Measurements from ENCODE around the gene DCAF8.
A peak's percentile ranks its signal among the peaks of the same experiment; 100 is the strongest.

DCAF8 gene

GRCh38 chr1:160284220-160284781 lies 22.0 kb upstream of the DCAF8 start:
- Histone ChIP-seq H3K9me3 (ENCODE audit: control insufficient read depth, insufficient read depth, low read length) (no peaks in the 10 kb centered on the region), H3K9ac (ENCODE audit: low read depth, low read length) (peak overlapping the region; percentile 83), H3K4me1 (ENCODE audit: insufficient read depth, low read length) (peaks cover 6% of the 10 kb centered on the region), H3K36me3 (ENCODE audit: insufficient read depth, low read length) (peaks cover 22% of the 10 kb centered on the region)

- Histone ChIP-seq H3K4me1 (ENCODE audit: insufficient read depth, low read length) (peaks cover 6% of the 10 kb centered on the region), H3K9me3 (ENCODE audit: control insufficient read depth, insufficient read depth, low read length) (no peaks in the 10 kb centered on the region), H3K36me3 (ENCODE audit: insufficient read depth, low read length) (peaks cover 21% of the 10 kb centered on the region), H3K9ac (ENCODE audit: low read depth, low read length) (no peak overlapping the region)
Observed at GRCh38 chr1:160282807-160283206, 20.5 kb upstream of the DCAF8 start.

GRCh38 chr1:160277987-160278386 lies 15.6 kb upstream of the DCAF8 start:
- H3K36me3 ChIP-seq (ENCODE audit: insufficient read depth, low read length): peaks cover 25% of the 10 kb centered on the region
- no peak overlapping the region for H3K9ac ChIP-seq (ENCODE audit: low read depth, low read length)
- no peaks in the 10 kb centered on the region for H3K9me3 ChIP-seq (ENCODE audit: control insufficient read depth, insufficient read depth, low read length)
- no peaks in the 10 kb centered on the region for H3K4me1 ChIP-seq (ENCODE audit: insufficient read depth, low read length)

DNA sequence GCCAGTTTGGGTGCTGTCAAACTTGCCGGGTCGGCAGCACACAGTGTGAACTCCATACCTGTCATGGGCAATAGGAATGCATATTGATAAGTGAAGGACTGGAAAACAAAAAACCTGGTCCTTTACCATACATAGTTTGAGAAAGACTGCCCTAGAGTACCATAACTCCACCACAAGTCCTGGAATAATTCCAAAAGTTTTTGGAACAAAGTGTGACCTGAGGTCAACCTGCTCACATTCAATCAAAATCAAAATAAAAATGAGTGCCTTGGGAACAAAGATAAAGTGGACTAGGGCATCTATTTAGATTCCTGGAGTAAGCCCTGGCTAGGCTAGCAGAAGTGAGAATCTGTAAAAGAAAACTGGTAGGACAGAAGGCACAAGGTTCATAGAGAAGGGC lies 15.0 kb upstream of the DCAF8 start:
- no peaks in the 10 kb centered on the region for H3K4me1 ChIP-seq (ENCODE audit: insufficient read depth, low read length)
- no peak overlapping the region for H3K9ac ChIP-seq (ENCODE audit: low read depth, low read length)
- H3K36me3 ChIP-seq (ENCODE audit: insufficient read depth, low read length): peaks cover 25% of the 10 kb centered on the region
- no peaks in the 10 kb centered on the region for H3K9me3 ChIP-seq (ENCODE audit: control insufficient read depth, insufficient read depth, low read length)

DNA sequence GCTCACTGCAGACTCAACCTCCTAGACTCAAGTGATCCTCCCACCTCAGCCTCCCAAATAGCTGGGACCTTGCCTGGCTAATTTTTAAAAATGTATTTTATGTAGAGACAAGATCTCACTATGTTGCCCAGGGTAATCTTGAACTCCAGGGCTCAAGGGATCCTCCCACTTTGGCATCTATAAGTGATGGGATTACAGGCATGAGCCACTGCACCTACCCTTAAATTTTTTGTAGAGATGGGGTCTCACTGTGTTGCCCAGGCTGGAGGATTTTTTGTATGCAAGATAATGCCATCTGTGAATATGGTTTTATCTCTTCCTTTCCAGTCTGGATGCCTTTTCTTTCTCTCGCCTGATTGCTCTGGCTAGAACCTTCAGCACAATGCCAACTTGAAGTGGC lies 8.7 kb upstream of the DCAF8 start:
- no peak overlapping the region for H3K9ac ChIP-seq (ENCODE audit: low read depth, low read length)
- no peaks in the 10 kb centered on the region for H3K36me3 ChIP-seq (ENCODE audit: insufficient read depth, low read length)
- H3K9me3 ChIP-seq (ENCODE audit: control insufficient read depth, insufficient read depth, low read length): no peaks in the 10 kb centered on the region

DNA sequence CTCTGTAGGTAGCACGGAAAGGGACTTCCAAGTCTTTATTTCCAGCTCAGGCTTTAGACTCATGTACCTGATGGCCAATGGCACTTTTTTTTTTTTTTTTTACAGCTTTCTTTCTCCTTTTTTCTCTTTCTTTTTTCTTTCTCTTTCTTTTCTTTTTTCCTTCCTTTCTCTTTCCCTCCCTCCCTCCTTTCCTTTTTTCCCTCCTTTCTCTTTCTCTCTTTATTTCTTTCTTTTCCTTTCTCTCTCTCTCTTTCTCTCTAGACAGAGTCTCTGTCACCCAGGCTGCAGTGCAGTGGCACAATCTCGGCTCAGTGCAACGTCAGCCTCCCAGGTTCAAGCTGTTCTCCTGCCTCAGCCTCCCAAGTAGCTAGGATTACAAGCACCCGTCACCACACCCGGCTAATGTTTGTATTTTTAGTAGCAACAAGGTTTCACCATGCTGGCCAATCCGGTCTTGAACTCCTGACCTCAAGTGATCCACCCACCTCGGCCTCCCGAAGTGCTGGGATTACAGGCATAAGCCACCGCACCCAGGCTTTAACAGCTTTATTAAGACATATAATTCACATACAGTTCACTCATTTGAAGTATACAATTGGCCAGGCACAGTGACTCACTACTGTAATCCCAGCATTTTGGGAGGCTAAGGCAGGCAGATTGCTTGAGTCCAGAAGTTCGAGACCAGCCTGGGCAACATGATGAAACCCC lies 5.1 kb upstream of the DCAF8 start:
- no peaks in the 10 kb centered on the region for H3K9me3 ChIP-seq (ENCODE audit: control insufficient read depth, insufficient read depth, low read length)
- H3K36me3 ChIP-seq (ENCODE audit: insufficient read depth, low read length): no peaks in the 10 kb centered on the region
- H3K4me1 ChIP-seq (ENCODE audit: insufficient read depth, low read length): no peaks in the 10 kb centered on the region
- H3K9ac ChIP-seq (ENCODE audit: low read depth, low read length): no peak overlapping the region

More for the DNA sequence above, 8.7 kb upstream of the DCAF8 start:
- no peaks in the 10 kb centered on the region for H3K4me1 ChIP-seq (ENCODE audit: insufficient read depth, low read length)

DNA sequence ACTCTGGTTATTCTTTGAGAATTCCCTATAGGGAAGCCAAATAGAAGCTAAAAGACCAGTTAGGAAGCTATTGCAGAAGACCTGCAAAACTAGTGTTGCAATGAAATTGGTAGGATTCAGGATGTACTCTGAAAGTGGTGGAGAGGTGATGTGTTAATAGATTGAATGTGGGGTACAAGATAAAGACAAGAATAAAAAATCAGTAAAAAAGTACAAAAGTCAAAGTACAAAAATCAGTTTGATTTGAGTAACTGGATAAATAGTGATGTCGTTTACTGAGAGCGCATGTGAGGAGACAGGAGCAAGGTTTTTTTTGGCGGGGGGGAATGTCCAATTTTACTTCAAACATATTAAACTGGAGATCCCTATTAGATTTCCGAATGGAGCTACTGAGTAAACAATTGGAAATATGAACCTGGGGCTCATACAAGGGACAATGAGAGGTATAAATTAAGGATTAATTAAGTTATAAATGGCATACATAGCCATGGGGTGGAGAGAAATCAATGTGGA lies 2.5 kb upstream of the DCAF8 start:
- H3K36me3 ChIP-seq (ENCODE audit: insufficient read depth, low read length): no peaks in the 10 kb centered on the region
- no peak overlapping the region for H3K9ac ChIP-seq (ENCODE audit: low read depth, low read length)
- H3K4me1 ChIP-seq (ENCODE audit: insufficient read depth, low read length): peaks cover 6% of the 10 kb centered on the region; the same call in 1 of the 2 replicates
- H3K9me3 ChIP-seq (ENCODE audit: control insufficient read depth, insufficient read depth, low read length): no peaks in the 10 kb centered on the region

- peaks cover 11% of the 10 kb centered on the region; the same call in 1 of the 2 replicates for H3K4me1 ChIP-seq (ENCODE audit: insufficient read depth, low read length)
- H3K9ac ChIP-seq (ENCODE audit: low read depth, low read length): peak overlapping the region; percentile 93
- no peaks in the 10 kb centered on the region; the same call in 1 of the 2 replicates for H3K36me3 ChIP-seq (ENCODE audit: insufficient read depth, low read length)
Observed at GRCh38 chr1:160261556-160261892, 825 bp downstream of the DCAF8 start.

GRCh38 chr1:160260406-160261382 lies 1.7 kb downstream of the DCAF8 start:
- Histone ChIP-seq H3K36me3 (ENCODE audit: insufficient read depth, low read length) (no peaks in the 10 kb centered on the region; the same call in 1 of the 2 replicates), H3K9ac (ENCODE audit: low read depth, low read length) (peak overlapping the region; percentile 93), H3K4me1 (ENCODE audit: insufficient read depth, low read length) (peaks cover 11% of the 10 kb centered on the region; the same call in 1 of the 2 replicates), H3K9me3 (ENCODE audit: control insufficient read depth, insufficient read depth, low read length) (no peaks in the 10 kb centered on the region)

More at GRCh38 chr1:160261556-160261892, 825 bp downstream of the DCAF8 start:
- no peaks in the 10 kb centered on the region for H3K9me3 ChIP-seq (ENCODE audit: control insufficient read depth, insufficient read depth, low read length)

DNA sequence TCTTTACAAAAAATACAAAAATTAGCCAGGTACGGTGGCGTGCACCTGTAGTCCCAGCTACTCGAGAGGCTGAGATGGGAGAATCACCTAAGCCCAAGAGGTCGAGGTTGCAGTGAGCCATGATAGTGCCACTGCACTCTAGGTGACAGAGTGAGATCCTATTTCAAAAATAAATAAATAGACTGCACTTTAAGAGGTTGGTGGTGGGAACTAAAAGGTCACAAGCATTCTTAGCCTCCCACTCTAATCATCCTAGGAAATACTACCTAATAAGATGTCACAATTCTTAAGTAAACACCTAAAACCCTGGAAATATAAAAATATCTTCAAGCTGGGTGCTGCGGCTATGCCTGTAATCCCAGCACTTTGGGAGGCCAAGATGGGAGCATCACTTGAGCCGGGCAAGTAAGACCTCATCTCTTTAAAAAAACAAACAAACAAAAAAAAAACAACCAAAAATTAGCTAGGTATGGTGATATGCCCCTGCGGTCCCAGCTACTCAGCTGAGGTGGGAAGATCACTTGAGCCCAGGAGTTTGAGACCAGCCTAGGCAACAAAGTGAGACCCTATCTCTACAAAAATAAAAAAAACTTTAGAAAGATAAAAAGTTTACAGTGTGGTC lies 4.1 kb downstream of the DCAF8 start:
- H3K36me3 ChIP-seq (ENCODE audit: insufficient read depth, low read length): no peaks in the 10 kb centered on the region; the same call in 1 of the 2 replicates
- no peaks in the 10 kb centered on the region for H3K9me3 ChIP-seq (ENCODE audit: control insufficient read depth, insufficient read depth, low read length)
- no peak overlapping the region for H3K9ac ChIP-seq (ENCODE audit: low read depth, low read length)
- peaks cover 11% of the 10 kb centered on the region; the same call in 1 of the 2 replicates for H3K4me1 ChIP-seq (ENCODE audit: insufficient read depth, low read length)

GRCh38 chr1:160257411-160258015 lies 4.8 kb downstream of the DCAF8 start:
- Histone ChIP-seq H3K9me3 (ENCODE audit: control insufficient read depth, insufficient read depth, low read length) (no peaks in the 10 kb centered on the region), H3K36me3 (ENCODE audit: insufficient read depth, low read length) (no peaks in the 10 kb centered on the region; the same call in 1 of the 2 replicates), H3K9ac (ENCODE audit: low read depth, low read length) (no peak overlapping the region), H3K4me1 (ENCODE audit: insufficient read depth, low read length) (peaks cover 11% of the 10 kb centered on the region; the same call in 1 of the 2 replicates)

- Histone ChIP-seq H3K9me3 (ENCODE audit: control insufficient read depth, insufficient read depth, low read length) (no peaks in the 10 kb centered on the region), H3K9ac (ENCODE audit: low read depth, low read length) (no peak overlapping the region), H3K4me1 (ENCODE audit: insufficient read depth, low read length) (peaks cover 11% of the 10 kb centered on the region; the same call in 1 of the 2 replicates), H3K36me3 (ENCODE audit: insufficient read depth, low read length) (no peaks in the 10 kb centered on the region; the same call in 1 of the 2 replicates)
Observed at GRCh38 chr1:160256396-160257046, 5.8 kb downstream of the DCAF8 start.

GRCh38 chr1:160255781-160256300 lies 6.5 kb downstream of the DCAF8 start:
- Histone ChIP-seq H3K9ac (ENCODE audit: low read depth, low read length) (no peak overlapping the region), H3K9me3 (ENCODE audit: control insufficient read depth, insufficient read depth, low read length) (no peaks in the 10 kb centered on the region), H3K36me3 (ENCODE audit: insufficient read depth, low read length) (peaks cover 4% of the 10 kb centered on the region; the same call in 1 of the 2 replicates), H3K4me1 (ENCODE audit: insufficient read depth, low read length) (peaks cover 7% of the 10 kb centered on the region; the same call in 1 of the 2 replicates)
